GM23338 (cell line): ENCODE results near the gene NSA2. TPM values are rescaled to one million over a fixed set of nuclear protein-coding genes. Genes with fewer than 3 reads are reported as not detected.

Source experiments
- ATAC-seq: fragments of 200-7000 bp; cut with Tn5 transposase; 3 replicates; pipeline ENCODE4 v1.9.1; 2020
- DNase-seq: peaks from one replicate; pipeline ENCODE4 v3.0.0-alpha.2; 2015; ENCODE audit warnings: low spot score
- H2AFZ ChIP-seq: fragments of 200-600 bp; sonication (generic); 2 replicates; pipeline ENCODE4 v1.8.0; 2016; ENCODE audit warnings: antibody characterized with exemption, mild to moderate bottlenecking, moderate library complexity
- H3F3A ChIP-seq: fragments of 200-600 bp; sonication (generic); replicated peaks from 2 replicates; pipeline ENCODE4 v1.8.0; 2017; ENCODE audit warnings: antibody characterized with exemption, mixed run types, low read depth
- H3K27ac ChIP-seq: fragments of 200-600 bp; sonication (generic); 2 replicates; pipeline ENCODE4 v1.6.1; 2016; ENCODE audit warnings: low read depth
- H3K27me3 ChIP-seq: fragments of 200-600 bp; sonication (generic); 2 replicates; pipeline ENCODE4 v1.8.0; 2016; ENCODE audit warnings: mild to moderate bottlenecking, mixed run types, moderate library complexity; ENCODE audit not compliant: insufficient read depth
- H3K36me3 ChIP-seq: fragments of 200-600 bp; sonication (generic); 2 replicates; pipeline ENCODE4 v1.8.0; 2016; ENCODE audit warnings: mild to moderate bottlenecking; ENCODE audit not compliant: insufficient read depth
- H3K4me1 ChIP-seq: fragments of 200-600 bp; sonication (generic); 2 replicates; pipeline ENCODE4 v1.8.0; 2016; ENCODE audit warnings: mild to moderate bottlenecking, moderate library complexity; ENCODE audit not compliant: insufficient read depth
- H3K4me2 ChIP-seq: fragments of 200-600 bp; sonication (generic); 2 replicates; pipeline ENCODE4 v1.7.1; 2017; ENCODE audit warnings: mixed run types
- H3K4me3 ChIP-seq: fragments of 200-600 bp; sonication (generic); 2 replicates; pipeline ENCODE4 v1.6.1; 2016; ENCODE audit warnings: mixed run types
- H3K79me2 ChIP-seq: fragments of 200-600 bp; sonication (generic); replicated peaks from 2 replicates; pipeline ENCODE4 v1.8.0; 2017; ENCODE audit warnings: mild to moderate bottlenecking; ENCODE audit not compliant: insufficient read depth
- H3K9me2 ChIP-seq: fragments of 200-600 bp; sonication (generic); 2 replicates; pipeline ENCODE4 v1.8.0; 2017; ENCODE audit not compliant: insufficient read depth
- H4K20me1 ChIP-seq: fragments of 200-600 bp; sonication (generic); replicated peaks from 2 replicates; pipeline ENCODE4 v1.8.0; 2017; ENCODE audit warnings: mild to moderate bottlenecking; ENCODE audit not compliant: insufficient read depth
- H3K27ac Mint-ChIP-seq: 2 replicates; pipeline ENCODE4 v1.8.0; 2020; ENCODE audit warnings: inconsistent platforms, mild to moderate bottlenecking, moderate library complexity, mixed read lengths
- H3K27me3 Mint-ChIP-seq: 3 replicates; pipeline ENCODE4 v1.8.0; 2022; ENCODE audit warnings: low read depth, mild to moderate bottlenecking, moderate library complexity, mixed read lengths, inconsistent platforms; ENCODE audit not compliant: insufficient read depth, poor library complexity
- H3K36me3 Mint-ChIP-seq: 3 replicates; pipeline ENCODE4 v1.8.0; 2021; ENCODE audit warnings: low read depth, mild to moderate bottlenecking, inconsistent platforms, moderate library complexity, mixed read lengths
- H3K4me1 Mint-ChIP-seq: 3 replicates; pipeline ENCODE4 v1.8.0; 2020; ENCODE audit warnings: mild to moderate bottlenecking, inconsistent platforms, mixed read lengths
- H3K4me3 Mint-ChIP-seq: 3 replicates; pipeline ENCODE4 v1.8.0; 2021; ENCODE audit warnings: moderate library complexity, mild to moderate bottlenecking, inconsistent platforms, mixed read lengths
- H3K9me3 Mint-ChIP-seq: 3 replicates; pipeline ENCODE4 v1.8.0; 2020; ENCODE audit warnings: moderate library complexity, mild to moderate bottlenecking, inconsistent platforms, mixed read lengths
- EZH2 ChIP-seq: fragments of 200-600 bp; sonication (generic); IDR thresholded peaks from one replicate; pipeline ENCODE4 v1.8.0; 2017; ENCODE audit warnings: antibody characterized with exemption, mild to moderate bottlenecking, low read depth; ENCODE audit not compliant: unreplicated experiment
- EZH2phosphoT487 ChIP-seq: fragments of 200-600 bp; sonication (generic); IDR thresholded peaks from one replicate; pipeline ENCODE4 v1.8.1; 2018; ENCODE audit warnings: antibody characterized with exemption; ENCODE audit not compliant: unreplicated experiment
- JUNB ChIP-seq: IDR thresholded peaks from one replicate; pipeline ENCODE4 v1.6.1; 2016; ENCODE audit warnings: antibody characterized with exemption; ENCODE audit not compliant: unreplicated experiment
- STAT1 ChIP-seq: IDR thresholded peaks from one replicate; pipeline ENCODE4 v1.6.1; 2016; ENCODE audit warnings: antibody characterized with exemption; ENCODE audit not compliant: unreplicated experiment
- ZNF114 ChIP-seq: fragments of 250-450 bp; sonication (Bioruptor Pico); IDR thresholded peaks from 2 replicates; pipeline ENCODE4 v1.5.0; 2020; ENCODE audit warnings: mild to moderate bottlenecking, moderate library complexity
- ZNF331 ChIP-seq: fragments of 250-450 bp; sonication (Bioruptor Pico); IDR thresholded peaks from 2 replicates; pipeline ENCODE4 v1.5.0; 2020; ENCODE audit warnings: low read depth, mild to moderate bottlenecking, moderate library complexity
- polyA plus RNA-seq: library from polyadenylated mRNA; unstranded; fragments of >200 nt; fragmentation: Nextera tagmentation; extraction: Ambion mirVana; gene quantifications from 2 replicates; pipeline ENCODE4 v1.2.1, GENCODE V29; 2016
- total RNA-seq: library from RNA; depleted of rRNA; stranded (reverse); fragments of >200 nt; shearing (Covaris generic); gene quantifications from 2 replicates; pipeline ENCODE4 v1.2.3, GENCODE V29; 2014
- TF ChIP-seq, protein P1 (sequence below): fragments of 250-450 bp; sonication (Bioruptor Pico); IDR thresholded peaks from 2 replicates; pipeline ENCODE4 v1.5.0; 2020; ENCODE audit warnings: mild to moderate bottlenecking, moderate library complexity
- TF ChIP-seq, protein P2 (sequence below), 2 experiments: fragments of 200-600 bp in 1 of 2; sonication (generic) in 1 of 2; conservative IDR thresholded peaks; 2 replicates each; pipeline versions ENCODE4 v1.5.1 to v1.6.1; 2016 to 2017; ENCODE audit warnings: antibody characterized with exemption in 2 of 2, low read depth in 2 of 2, mild to moderate bottlenecking in 2 of 2, moderate library complexity in 1 of 2
- TF ChIP-seq, protein P3 (sequence below): IDR thresholded peaks from 2 replicates; pipeline ENCODE4 v1.6.1; 2016; ENCODE audit warnings: antibody characterized with exemption

NSA2 gene
- total and polyA plus RNA-seq, 2 experiments from 2014 or later = 103 to 244 TPM

DNA sequence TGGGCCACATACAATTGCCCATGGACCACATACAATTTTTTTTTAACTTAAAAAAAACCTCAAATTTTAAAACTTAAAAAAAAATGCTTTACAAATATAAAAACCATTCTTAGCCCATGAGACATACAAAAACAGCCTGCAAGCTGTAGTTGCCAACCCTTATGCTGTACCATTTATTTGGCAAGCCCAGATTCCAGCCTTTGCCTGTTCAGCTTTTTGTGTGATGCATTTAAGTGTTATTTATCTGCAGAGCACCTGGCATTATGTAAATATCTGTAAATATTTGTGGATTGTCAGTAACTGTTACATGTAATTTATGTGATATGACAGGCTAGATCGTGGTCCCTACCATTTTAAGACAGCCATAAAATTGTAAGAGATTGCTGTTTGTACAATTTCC, 49.5 kb upstream of the NSA2 start (continued):
- TF ChIP-seq, protein P1, sequence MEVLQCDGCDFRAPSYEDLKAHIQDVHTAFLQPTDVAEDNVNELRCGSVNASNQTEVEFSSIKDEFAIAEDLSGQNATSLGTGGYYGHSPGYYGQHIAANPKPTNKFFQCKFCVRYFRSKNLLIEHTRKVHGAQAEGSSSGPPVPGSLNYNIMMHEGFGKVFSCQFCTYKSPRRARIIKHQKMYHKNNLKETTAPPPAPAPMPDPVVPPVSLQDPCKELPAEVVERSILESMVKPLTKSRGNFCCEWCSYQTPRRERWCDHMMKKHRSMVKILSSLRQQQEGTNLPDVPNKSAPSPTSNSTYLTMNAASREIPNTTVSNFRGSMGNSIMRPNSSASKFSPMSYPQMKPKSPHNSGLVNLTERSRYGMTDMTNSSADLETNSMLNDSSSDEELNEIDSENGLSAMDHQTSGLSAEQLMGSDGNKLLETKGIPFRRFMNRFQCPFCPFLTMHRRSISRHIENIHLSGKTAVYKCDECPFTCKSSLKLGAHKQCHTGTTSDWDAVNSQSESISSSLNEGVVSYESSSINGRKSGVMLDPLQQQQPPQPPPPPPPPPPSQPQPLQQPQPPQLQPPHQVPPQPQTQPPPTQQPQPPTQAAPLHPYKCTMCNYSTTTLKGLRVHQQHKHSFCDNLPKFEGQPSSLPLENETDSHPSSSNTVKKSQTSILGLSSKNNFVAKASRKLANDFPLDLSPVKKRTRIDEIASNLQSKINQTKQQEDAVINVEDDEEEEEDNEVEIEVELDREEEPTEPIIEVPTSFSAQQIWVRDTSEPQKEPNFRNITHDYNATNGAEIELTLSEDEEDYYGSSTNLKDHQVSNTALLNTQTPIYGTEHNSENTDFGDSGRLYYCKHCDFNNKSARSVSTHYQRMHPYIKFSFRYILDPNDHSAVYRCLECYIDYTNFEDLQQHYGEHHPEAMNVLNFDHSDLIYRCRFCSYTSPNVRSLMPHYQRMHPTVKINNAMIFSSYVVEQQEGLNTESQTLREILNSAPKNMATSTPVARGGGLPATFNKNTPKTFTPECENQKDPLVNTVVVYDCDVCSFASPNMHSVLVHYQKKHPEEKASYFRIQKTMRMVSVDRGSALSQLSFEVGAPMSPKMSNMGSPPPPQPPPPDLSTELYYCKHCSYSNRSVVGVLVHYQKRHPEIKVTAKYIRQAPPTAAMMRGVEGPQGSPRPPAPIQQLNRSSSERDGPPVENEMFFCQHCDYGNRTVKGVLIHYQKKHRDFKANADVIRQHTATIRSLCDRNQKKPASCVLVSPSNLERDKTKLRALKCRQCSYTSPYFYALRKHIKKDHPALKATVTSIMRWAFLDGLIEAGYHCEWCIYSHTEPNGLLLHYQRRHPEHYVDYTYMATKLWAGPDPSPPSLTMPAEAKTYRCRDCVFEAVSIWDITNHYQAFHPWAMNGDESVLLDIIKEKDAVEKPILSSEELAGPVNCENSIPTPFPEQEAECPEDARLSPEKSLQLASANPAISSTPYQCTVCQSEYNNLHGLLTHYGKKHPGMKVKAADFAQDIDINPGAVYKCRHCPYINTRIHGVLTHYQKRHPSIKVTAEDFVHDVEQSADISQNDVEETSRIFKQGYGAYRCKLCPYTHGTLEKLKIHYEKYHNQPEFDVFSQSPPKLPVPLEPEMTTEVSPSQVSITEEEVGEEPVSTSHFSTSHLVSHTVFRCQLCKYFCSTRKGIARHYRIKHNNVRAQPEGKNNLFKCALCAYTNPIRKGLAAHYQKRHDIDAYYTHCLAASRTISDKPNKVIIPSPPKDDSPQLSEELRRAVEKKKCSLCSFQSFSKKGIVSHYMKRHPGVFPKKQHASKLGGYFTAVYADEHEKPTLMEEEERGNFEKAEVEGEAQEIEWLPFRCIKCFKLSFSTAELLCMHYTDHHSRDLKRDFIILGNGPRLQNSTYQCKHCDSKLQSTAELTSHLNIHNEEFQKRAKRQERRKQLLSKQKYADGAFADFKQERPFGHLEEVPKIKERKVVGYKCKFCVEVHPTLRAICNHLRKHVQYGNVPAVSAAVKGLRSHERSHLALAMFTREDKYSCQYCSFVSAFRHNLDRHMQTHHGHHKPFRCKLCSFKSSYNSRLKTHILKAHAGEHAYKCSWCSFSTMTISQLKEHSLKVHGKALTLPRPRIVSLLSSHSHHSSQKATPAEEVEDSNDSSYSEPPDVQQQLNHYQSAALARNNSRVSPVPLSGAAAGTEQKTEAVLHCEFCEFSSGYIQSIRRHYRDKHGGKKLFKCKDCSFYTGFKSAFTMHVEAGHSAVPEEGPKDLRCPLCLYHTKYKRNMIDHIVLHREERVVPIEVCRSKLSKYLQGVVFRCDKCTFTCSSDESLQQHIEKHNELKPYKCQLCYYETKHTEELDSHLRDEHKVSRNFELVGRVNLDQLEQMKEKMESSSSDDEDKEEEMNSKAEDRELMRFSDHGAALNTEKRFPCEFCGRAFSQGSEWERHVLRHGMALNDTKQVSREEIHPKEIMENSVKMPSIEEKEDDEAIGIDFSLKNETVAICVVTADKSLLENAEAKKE (CRISPR knock-in tag) = no peak
- TF ChIP-seq EZH2phosphoT487 (no peak), EZH2 (no peak), JUNB (no peak)
- TF ChIP-seq, protein P2, sequence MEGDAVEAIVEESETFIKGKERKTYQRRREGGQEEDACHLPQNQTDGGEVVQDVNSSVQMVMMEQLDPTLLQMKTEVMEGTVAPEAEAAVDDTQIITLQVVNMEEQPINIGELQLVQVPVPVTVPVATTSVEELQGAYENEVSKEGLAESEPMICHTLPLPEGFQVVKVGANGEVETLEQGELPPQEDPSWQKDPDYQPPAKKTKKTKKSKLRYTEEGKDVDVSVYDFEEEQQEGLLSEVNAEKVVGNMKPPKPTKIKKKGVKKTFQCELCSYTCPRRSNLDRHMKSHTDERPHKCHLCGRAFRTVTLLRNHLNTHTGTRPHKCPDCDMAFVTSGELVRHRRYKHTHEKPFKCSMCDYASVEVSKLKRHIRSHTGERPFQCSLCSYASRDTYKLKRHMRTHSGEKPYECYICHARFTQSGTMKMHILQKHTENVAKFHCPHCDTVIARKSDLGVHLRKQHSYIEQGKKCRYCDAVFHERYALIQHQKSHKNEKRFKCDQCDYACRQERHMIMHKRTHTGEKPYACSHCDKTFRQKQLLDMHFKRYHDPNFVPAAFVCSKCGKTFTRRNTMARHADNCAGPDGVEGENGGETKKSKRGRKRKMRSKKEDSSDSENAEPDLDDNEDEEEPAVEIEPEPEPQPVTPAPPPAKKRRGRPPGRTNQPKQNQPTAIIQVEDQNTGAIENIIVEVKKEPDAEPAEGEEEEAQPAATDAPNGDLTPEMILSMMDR (conservative IDR thresholded peaks at IDR 0.05; ENCODE audit: low read depth in 2 of 2) = no peak

DNA sequence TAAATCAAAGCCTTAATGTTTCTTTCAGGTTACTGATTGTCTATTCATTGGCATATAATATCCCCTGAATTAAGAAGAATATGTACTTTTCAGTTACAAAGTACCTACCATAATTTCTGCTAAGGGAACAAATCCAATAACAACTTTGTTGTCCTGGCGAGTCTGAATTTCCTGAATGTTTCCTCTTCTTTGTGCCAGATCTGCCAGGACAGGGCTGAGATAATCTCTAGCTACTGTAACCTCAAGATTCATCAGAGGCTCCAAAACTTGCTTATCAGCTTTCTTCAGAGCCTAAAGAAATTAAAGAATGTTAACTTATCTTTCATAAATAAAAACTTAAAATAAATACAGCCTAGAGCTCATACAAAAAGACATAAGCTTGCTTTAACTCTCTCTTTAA, 44.8 kb upstream of the NSA2 start:
- no peak overlapping the region for H3K4me3 ChIP-seq
- H3K27ac ChIP-seq = no peak overlapping the region
- no peak overlapping the region for H3K27ac Mint-ChIP-seq
- H3K27me3 Mint-ChIP-seq = no peaks in the 10 kb centered on the region
- no peaks in the 10 kb centered on the region for H3K79me2 ChIP-seq
- no peak overlapping the region for H2AFZ ChIP-seq
- no peaks in the 10 kb centered on the region for H3K4me1 ChIP-seq
- H3F3A ChIP-seq = no peaks in the 10 kb centered on the region
- H3K36me3 ChIP-seq = peaks cover 8% of the 10 kb centered on the region; the same call in 1 of the 2 replicates
- no peaks in the 10 kb centered on the region for H3K4me1 Mint-ChIP-seq
- no peak overlapping the region for H3K4me2 ChIP-seq
- no peaks in the 10 kb centered on the region for H3K9me3 Mint-ChIP-seq
- no peaks in the 10 kb centered on the region for H3K9me2 ChIP-seq
- DNase-seq (no peak), ATAC-seq (no peak)
- no peaks in the 10 kb centered on the region for H4K20me1 ChIP-seq
- H3K27me3 ChIP-seq = no peaks in the 10 kb centered on the region
- peaks cover 34% of the 10 kb centered on the region; the same call in 2 of the 3 replicates for H3K36me3 Mint-ChIP-seq
- no peak overlapping the region for H3K4me3 Mint-ChIP-seq
- TF ChIP-seq STAT1 (no peak), ZNF331 (no peak), EZH2 (no peak), JUNB (no peak), EZH2phosphoT487 (no peak), ZNF114 (CRISPR knock-in tag) (no peak)
- TF ChIP-seq, protein P3, sequence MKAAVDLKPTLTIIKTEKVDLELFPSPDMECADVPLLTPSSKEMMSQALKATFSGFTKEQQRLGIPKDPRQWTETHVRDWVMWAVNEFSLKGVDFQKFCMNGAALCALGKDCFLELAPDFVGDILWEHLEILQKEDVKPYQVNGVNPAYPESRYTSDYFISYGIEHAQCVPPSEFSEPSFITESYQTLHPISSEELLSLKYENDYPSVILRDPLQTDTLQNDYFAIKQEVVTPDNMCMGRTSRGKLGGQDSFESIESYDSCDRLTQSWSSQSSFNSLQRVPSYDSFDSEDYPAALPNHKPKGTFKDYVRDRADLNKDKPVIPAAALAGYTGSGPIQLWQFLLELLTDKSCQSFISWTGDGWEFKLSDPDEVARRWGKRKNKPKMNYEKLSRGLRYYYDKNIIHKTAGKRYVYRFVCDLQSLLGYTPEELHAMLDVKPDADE = no peak
- TF ChIP-seq, protein P2 (conservative IDR thresholded peaks at IDR 0.05; ENCODE audit: low read depth in 2 of 2) = no peak
